IPS DF 19.7 (cell line): ENCODE results near the gene CXorf65.

Source experiments
- DNase-seq: peaks from one replicate; pipeline ENCODE4 v3.0.0-alpha.2; 2013; ENCODE audit warnings: low read depth, low spot score

Gene CXorf65

GRCh38 chrX:71106427-71106826 is at the start of gene CXorf65:
CXorf65 (minus strand) TSS chrX:71106740; CDS start chrX:71106556, 184 bp downstream.
- DNase-seq = no peak

GRCh38 chrX:71154641-71155040 is 48.1 kb upstream of the CXorf65 start:
- DNase-seq = no peak

- DNase-seq = no peak
Observed at GRCh38 chrX:71154196-71154595, 47.7 kb upstream of the CXorf65 start.

GRCh38 chrX:71151366-71151765 is 44.8 kb upstream of the CXorf65 start:
- no peak for DNase-seq

- no peak for DNase-seq
Observed at GRCh38 chrX:71148278-71148663, 41.7 kb upstream of the CXorf65 start.

GRCh38 chrX:71147496-71148277 is 41.1 kb upstream of the CXorf65 start:
- DNase-seq = no peak

GRCh38 chrX:71144651-71145050 is 38.1 kb upstream of the CXorf65 start, which contains the start of gene NLGN3:
NLGN3 (plus strand) TSS chrX:71144841; CDS start chrX:71147750, 2,909 bp downstream.
- no peak for DNase-seq

GRCh38 chrX:71143508-71143907 is 37.0 kb upstream of the CXorf65 start:
- no peak for DNase-seq

- DNase-seq = no peak
Observed at GRCh38 chrX:71140440-71140839, 33.9 kb upstream of the CXorf65 start.

GRCh38 chrX:71131510-71131909 is 25.0 kb upstream of the CXorf65 start:
- no peak for DNase-seq

- no peak for DNase-seq
Observed at GRCh38 chrX:71128915-71129765, 22.6 kb upstream of the CXorf65 start.

- no peak for DNase-seq
Observed at GRCh38 chrX:71128166-71128833, 21.8 kb upstream of the CXorf65 start.

GRCh38 chrX:71118985-71119535 is 12.5 kb upstream of the CXorf65 start:
- no peak for DNase-seq

GRCh38 chrX:71118032-71118984 is 11.8 kb upstream of the CXorf65 start, which contains the start of gene MED12:
MED12 (plus strand) TSS chrX:71118596; CDS start chrX:71118755, 159 bp downstream.
- no peak for DNase-seq

GRCh38 chrX:71117358-71117757 is 10.8 kb upstream of the CXorf65 start:
- DNase-seq = no peak

- no peak for DNase-seq
Observed at GRCh38 chrX:71111921-71112431, 5.4 kb upstream of the CXorf65 start.

GRCh38 chrX:71111141-71111843 is 4.8 kb upstream of the CXorf65 start, which contains the start of gene IL2RG:
IL2RG (minus strand) TSS chrX:71111577; CDS start chrX:71111539, 38 bp downstream.
- no peak for DNase-seq

GRCh38 chrX:71109051-71109450 is 2.5 kb upstream of the CXorf65 start:
- DNase-seq = no peak

- DNase-seq = no peak
Observed at GRCh38 chrX:71107762-71108360, 1.3 kb upstream of the CXorf65 start.
